Measurements from ENCODE around the gene CSH2.
"Not testable (repeated sequence)": the region's sequence is repeated elsewhere in the genome, so short reads cannot be mapped to it uniquely, and the experiment has no call there.

CSH2 gene

DNA sequence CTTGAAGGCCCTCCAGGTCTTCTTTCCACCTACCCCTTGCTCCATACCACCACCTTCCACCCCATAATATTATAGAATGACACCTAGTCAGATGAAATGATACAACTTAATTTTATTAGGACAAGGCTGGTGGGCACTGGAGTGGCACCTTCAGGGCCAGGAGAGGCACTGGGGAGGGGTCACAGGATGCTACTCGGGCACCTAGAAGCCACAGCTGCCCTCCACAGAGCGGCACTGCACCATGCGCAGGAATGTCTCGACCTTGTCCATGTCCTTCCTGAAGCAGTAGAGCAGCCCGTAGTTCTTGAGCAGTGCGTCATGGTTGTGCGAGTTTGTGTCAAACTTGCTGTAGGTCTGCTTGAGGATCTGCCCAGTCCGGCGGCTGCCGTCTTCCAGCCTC, 21.3 kb upstream of the CSH2 start:
- DNase-seq: not testable (repeated sequence)

GRCh38 chr17:63894021-63894420, 20.5 kb upstream of the CSH2 start:
- not testable (repeated sequence) for DNase-seq

DNA sequence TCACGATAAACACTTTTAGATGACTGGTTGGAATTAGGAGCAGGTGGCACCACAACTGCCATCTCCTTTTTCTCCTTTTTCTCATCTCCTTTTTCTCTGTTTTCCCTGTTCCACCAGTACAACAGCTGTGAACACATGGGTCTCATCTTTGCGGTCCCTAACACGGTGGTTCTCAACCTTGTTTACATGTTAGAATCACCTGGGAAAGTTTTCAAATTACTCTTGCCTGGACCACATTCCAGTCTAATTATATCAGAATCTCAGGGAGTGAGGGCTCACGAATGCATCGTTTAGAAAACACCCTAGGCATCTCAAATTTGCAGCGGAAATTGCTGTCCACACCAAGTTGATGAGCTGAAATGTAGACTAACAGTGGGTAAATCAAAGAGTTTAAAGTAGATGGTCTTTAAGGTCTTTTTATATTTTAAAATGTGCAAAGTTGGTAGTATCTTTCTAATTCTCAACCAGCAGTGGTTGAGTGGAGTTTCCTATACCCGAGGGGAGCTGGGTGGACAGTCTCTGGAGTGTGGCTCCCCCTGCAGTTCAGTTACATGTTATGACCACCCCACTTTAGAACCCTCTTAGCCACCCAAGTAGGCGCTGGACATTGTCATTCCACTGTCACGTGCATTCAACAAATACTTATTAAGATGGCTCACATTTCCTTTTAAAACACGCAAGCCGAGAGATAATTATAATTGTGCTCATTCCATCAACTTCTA, 19.0 kb upstream of the CSH2 start:
- not testable (repeated sequence) for DNase-seq

DNA sequence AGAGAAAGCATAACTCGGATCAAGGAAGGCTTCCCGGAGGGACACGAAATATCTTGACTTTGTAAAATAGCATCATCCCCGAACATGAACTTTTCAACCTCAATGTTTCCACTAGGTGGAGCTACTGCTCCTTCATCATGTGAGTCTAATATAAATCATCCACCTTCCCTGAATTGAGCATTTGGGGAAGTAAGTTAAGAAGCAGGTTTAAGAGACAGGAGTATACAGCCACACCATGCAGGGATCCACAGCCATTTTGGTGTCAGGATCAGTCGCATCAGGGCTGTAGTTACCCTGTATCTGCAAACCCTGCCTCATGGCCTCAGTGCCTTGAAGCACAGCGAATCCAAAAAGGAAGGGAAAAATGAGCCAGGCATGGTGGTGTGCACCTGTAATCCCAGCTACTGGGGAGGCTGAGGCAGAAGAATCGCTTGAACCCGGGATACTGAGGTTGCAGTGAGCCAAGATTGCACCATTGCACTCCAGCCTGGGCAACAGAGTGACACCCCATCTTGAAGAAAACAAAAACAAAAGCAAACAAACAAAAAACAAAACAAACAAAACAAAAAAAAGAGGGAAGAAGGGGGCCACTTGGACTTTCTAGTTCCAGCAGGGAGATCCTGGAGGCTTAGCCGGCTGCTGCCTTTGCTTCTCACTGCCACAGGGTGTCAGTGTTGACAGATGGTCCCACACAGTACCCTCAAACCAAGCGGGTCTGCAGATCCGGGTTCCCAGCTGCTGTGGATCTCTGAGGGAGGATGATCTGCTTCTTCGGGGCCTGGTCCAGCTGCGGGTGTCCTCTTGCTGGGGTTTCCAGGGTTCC, 15.8 kb upstream of the CSH2 start:
- DNase-seq: peak; percentile 23

- DNase-seq: not testable (repeated sequence)
Observed at GRCh38 chr17:63885119-63885518, 11.6 kb upstream of the CSH2 start.

- DNase-seq: not testable (repeated sequence)
Observed at GRCh38 chr17:63882626-63883126, 9.2 kb upstream of the CSH2 start.

DNA sequence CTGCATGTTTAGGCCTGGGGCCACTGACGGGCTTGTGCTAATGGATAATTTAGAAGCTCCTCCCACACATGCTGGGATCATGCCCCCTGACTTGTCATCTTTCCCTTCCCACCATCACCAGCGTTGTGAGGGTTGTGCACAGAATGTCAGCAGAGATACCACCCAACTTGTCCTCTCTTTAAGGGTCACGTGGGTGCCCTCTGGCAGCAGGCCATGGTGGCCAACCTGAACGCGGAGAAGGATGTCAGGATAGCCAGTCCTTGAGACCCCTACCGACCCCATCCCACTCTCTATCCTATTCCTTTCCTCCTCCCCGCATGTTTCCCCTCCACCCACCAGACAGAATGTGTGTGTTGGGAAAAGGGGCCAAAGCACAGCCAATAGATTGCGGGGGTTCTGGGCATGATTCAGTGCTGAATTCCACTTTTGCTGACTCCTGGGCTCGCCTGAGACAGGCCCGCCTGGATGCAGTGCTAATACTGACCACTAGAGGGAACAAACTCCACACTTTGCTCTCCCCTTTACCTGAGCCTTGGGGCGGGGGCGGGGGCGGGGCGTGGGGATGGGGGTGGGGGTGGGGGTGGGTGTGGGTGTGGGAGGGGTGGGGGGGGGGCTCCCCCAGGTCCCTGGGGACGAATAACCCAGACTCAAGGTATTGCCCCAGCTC, 8.6 kb upstream of the CSH2 start, which contains the start of gene GH2:
Gene GH2, minus strand, starts transcription at position 10 of the 667 bp plus-strand sequence. CDS start 143 bp downstream, outside the sequence.
- peak; percentile 71 for DNase-seq

DNA sequence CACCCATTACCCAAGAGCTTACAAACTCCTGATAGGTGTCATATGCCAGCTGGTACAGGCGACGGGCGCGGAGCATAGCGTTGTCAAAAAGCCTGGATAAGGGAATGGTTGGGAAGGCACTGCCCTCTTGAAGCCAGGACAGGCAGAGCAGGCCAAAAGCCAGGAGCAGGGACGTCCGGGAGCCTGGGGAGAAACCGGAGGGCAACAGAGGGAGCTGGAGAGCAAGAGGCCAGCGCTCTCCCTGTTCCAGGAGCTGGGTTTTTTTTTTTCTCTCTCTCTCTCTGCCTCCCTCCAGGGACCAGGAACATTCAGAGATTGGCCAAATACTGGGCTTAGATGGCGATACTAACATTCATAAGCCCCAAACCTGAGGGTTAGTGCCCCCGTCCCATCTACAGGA, 7.9 kb upstream of the CSH2 start:
- not testable (repeated sequence) for DNase-seq

DNA sequence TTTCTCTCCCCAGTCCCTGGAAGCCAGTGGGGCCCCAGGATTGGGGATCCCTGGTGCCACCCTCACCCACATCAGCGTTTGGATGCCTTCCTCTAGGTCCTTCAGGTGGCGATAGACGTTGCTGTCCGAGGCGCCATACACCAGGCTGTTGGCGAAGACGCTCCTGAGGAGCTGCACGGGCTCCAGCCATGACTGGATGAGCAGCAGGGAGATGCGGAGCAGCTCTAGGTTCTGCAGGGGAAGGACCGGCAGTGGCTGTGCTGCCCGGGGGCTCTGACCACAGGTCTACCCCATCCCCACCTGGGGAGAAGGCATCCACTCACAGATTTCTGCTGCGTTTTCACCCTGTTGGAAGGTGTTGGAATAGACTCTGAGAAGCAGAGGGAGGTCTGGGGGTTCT, 7.2 kb upstream of the CSH2 start:
- DNase-seq: no peak

DNA sequence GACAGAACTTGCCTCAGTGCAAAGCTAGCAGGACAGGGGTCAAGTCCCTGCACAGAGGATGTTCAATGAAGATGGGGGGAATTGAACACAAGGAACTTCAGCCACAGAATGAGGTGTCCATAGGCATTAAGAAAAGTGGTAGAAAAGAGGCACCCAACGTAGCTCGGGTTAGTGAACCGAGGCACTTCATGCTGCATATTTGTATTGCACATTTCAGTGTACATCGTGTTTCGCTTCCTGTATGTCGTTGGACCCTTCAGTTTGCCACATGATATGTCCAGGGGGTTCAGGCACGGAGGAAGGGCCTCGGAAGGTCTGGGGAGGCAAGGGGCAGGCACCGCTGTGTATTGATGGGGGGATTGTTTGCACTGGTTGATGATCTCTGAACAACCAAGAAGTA, 4.9 kb upstream of the CSH2 start:
- DNase-seq: not testable (repeated sequence)

DNA sequence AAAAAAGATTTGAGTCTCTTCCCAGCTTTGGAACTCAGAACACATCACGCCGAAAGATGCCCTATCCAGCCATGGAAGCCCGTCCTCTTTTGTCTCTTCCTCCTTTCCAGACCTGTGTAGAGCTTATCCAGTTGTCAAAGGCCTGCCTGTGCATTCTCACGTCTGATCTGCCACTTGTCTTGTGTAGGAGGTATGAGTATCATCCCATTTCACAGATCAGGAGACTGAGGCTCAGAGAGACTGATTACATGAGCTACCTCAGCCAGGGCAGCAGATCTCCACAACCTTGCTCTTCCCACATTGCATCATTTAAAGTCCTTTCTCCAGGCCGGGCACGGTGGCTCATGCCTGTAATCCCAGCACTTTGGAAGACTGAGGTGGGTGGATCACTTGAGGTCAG, 1.2 kb upstream of the CSH2 start:
- DNase-seq: not testable (repeated sequence)

DNA sequence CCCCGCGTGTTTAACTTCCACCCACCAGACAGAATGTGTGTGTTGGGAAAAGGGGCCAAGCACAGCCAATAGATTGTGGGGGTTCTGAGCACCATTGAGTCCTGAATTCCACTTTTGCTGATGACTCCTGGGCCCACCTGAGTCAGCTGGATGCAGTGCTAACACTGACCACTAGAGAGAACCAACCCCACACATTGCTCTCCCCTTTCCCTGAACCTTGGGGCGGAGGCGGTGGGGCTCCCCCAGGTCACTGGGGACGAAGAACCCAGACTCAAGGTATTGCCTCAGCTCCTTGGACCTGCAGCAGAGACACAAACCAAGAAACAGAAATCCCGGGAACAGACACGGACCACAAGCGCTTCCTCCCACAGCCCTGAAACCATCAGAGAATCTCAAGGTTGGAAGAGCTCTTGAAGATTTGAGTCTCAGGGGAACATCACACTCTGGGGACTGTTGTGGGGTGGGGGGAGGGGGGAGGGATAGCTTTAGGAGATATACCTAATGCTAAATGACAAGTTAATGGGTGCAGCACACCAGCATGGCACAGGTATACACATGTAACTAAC, 667 bp upstream of the CSH2 start:
- DNase-seq: not testable (repeated sequence)

DNA sequence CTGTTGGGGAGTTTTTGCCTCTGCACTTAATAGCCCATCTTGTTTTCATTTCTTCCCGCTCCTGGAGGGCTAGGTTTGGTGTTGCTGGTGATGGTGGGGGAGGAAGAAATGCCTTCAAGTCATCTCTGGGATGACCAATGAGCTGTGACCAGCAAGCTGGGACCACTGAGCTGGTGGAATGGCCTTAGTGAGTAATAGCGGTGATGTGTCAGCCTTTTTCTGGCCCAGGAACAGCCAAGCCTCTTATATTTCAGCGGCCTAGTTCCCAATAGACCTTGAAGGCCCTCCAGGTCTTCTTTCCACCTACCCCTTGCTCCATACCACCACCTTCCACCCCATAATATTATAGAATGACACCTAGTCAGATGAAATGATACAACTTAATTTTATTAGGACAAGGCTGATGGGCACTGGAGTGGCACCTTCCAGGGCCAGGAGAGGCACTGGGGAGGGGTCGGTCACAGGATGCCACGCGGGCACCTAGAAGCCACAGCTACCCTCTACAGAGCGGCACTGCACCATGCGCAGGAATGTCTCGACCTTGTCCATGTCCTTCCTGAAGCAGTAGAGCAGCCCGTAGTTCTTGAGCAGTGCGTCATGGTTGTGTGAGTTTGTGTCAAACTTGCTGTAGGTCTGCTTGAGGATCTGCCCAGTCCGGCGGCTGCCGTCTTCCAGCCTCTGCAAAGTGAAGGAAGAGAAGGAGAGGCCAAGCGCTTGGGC, 1.7 kb downstream of the CSH2 start:
- DNase-seq: not testable (repeated sequence)

GRCh38 chr17:63870292-63870665, 3.2 kb downstream of the CSH2 start:
- not testable (repeated sequence) for DNase-seq

DNA sequence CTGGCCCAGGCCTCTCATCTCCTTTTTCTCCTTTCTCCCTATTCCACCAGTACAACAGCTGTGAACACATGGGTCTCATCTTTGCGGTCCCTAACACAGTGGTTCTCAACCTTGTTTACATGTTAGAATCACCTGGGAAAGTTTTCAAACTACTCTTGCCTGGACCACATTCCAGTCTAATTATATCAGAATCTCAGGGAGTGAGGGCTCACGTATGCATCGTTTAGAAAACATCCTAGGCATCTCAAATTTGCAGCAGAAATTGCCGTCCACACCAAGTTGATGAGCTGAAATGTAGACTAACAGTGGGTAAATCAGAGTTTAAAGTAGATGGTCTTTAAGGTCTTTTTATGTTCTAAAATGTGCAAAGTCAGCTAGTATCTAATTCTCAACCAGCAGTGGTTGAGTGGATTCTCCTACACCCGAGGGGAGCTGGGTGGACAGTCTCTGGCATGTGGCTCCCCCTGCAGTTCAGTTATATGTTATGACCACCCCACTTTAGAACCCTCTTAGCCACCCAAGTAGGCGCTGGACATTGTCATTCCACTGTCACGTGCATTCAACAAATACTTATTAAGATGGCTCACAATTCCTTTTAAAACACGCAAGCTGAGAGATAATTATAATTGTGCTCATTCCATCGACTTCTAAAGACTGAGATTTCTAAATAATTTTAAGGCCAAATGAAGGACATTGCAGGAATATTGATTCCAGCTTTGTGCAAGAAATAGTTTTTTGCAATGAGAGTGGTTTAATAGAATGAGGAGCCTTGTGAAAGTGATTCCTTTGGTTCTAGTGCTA, 3.8 kb downstream of the CSH2 start:
- DNase-seq: not testable (repeated sequence)

GRCh38 chr17:63866625-63867024, 6.9 kb downstream of the CSH2 start:
- DNase-seq: not testable (repeated sequence)

DNA sequence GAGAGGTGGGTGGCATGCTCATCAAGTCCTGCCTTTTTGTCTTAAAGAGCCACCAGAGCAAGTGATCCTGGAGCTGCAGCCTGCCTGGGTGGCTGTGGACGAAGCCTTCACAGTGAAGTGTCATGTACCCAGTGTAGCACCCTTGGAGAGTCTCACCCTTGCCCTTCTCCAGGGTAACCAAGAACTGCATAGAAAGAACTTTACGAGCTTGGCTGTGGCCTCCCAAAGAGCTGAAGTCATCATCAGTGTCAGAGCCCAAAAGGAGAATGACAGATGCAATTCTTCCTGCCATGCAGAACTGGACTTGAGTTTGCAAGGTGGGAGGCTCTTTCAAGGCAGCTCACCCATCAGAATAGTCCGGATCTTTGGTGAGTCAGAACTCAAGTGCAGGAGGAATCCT, 14.2 kb downstream of the CSH2 start:
- DNase-seq: no peak

GRCh38 chr17:63856425-63856824, 17.1 kb downstream of the CSH2 start:
- not testable (repeated sequence) for DNase-seq

DNA sequence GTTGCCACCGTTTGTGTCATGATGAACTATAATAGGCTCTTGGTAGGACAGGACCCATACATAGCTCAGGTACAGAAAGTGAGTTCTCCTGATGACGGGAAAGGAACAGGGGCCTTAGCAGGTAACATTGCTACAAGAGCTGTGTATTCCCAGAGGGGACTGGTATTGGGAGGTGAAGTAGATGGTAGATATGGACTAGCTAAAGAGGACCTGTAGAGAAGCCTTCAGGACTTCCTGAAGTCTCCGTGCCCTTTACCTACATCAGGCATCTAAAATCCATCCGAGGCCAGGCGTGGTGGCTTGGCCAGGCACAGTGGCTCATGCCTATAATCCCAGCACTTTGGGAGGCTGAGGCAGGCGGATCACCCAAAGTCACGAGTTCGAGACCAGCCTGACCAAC, 18.3 kb downstream of the CSH2 start:
- DNase-seq: no peak

- no peak for DNase-seq
Observed at GRCh38 chr17:63854709-63855108, 18.8 kb downstream of the CSH2 start.

DNA sequence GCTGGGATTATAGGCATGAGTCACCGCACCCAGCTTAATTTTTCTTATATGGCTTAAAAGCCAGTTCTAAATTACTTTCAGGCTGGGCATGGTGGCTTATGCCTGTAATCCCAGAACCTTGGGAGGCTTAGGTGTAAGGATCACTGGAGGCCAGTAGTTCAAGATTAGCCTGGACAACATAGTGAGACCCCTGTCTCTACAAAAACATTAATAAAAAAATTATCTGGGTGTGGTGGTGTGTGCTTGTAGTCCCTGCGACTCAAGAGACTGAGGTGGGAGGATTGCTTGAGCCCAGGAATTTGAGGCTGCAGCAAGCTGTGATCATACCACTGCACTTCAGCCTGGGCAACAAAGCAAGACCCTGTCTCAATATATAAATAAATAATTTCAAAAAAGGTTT, 20.2 kb downstream of the CSH2 start:
- DNase-seq: no peak

Measured in stimulated activated CD4-positive, alpha-beta T cell treated with anti-CD3 and anti-CD28 coated beads, Interleukin-4, amount 100 ng/mL, for 24 hours (primary cell).